ENCODE results near the gene PTHLH. TPM values are rescaled to one million over a fixed set of nuclear protein-coding genes. Genes with fewer than 3 reads are reported as not detected.

PTHLH gene
- 19.0 TPM for total RNA-seq

DNA sequence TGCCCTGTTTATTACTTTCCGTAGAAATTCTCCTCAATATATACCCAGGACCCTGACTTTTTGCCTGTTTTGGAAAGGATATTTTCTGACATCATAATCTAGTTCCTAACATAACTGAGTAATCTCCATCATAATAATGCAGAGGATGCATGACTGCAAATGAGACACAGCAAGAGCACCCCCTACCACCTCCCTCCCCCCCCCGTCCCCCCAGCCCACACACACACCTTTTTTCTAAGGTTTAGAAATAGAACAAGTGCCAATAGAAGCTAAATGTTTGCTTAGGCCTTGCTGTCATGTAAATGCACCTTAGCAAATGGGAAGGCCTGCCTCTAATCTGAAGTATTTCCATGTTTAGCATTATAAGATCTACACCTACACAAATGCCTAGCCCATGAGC is at the start of gene PTHLH:
PTHLH (minus strand) TSS at position 13 of the 400 bp plus-strand sequence. CDS start 3,239 bp downstream, outside the sequence.
- ATAC-seq = no peak

DNA sequence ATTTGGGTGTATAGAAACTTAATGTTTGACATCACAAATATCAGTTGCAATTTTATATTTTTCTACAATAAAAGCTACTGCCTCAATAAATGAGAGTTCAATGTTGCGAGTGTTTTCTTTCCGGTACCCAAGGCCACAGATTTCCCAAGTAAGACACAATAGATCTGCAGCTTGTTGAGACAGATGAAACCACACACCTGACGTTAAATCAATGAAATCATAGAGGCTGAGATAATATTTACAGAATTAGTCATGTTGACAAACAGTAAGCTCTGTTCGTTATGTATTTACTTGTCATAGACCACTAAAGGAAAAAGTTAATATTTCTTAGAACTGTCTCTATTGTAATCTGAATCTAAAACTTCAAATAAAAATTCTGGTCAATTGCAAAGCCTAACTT is 49.2 kb upstream of the PTHLH start:
- ATAC-seq = no peak

DNA sequence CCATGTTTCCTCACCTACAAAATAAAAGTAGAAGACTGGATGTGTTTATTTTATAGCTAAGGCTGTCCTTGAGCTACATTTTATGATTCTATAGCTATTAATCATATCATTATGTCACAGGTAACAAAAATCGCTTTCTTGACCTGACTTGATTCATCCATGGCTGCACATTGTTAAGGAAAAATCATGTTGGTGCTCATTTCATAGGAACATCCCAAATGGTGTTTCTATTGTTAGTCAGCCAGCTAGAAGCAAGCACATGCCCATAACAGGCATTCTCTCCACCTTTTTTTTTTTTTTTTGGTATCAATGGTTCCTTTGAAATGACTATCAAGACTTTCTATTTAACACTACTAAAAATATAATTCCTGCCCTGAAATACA is 45.3 kb upstream of the PTHLH start:
- ATAC-seq = peak; percentile 55

- ATAC-seq = peak; percentile 91
Observed at GRCh38 chr12:28017126-28017872, 44.8 kb upstream of the PTHLH start.

DNA sequence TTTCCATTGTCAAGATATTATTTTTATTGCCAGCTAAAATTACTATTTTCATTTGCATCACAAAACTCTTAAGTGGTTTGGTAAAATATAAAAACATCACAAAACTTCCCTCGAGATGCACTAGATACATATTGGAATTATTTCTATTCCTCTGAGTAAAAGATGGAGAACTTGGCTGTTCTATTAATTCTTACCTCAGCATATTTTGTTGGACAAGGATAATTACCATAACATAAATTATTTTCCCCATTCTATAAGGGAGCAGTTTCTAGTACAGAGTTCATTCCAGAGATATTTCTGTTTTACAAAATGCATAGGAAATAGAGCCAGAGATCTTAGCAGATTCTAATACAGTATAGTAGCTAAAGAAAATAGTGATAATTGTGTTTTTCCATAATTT is 42.6 kb upstream of the PTHLH start:
- ATAC-seq = no peak

GRCh38 chr12:28014196-28014595 is 41.7 kb upstream of the PTHLH start:
- no peak for ATAC-seq

DNA sequence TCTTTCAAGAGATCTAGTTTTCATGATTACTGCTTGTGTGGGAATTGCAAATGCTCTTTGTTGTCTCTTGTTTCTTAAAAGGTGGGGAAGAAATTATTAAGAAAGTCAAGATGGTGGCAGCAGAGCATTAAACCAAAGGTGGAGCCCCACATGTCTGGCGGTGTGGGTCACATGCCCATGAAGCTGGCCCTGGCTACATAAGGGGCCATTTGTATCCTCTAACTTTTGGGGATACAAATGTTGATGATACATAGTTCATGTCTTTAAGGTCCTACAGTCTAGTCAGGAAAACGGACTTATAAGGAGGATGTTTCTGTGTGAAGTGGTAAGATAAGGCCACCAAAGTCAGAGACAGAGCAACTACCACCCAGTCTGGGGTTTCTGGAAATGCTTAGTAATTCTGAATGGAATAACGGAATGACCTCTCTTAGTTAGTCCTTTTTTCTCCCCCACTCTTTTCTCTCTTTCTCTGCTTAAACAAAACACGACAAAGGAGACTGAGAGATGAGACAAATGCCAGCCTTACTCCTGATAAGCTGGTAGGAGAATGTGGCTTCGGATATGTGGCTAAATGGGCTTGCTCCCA is 39.9 kb upstream of the PTHLH start:
- ATAC-seq = no peak

- ATAC-seq = no peak
Observed at GRCh38 chr12:28010036-28010435, 37.5 kb upstream of the PTHLH start.

- ATAC-seq = no peak
Observed at GRCh38 chr12:27999970-28000369, 27.4 kb upstream of the PTHLH start.

- peak; percentile 96 for ATAC-seq
Observed at GRCh38 chr12:27999521-27999920, 27.0 kb upstream of the PTHLH start.

DNA sequence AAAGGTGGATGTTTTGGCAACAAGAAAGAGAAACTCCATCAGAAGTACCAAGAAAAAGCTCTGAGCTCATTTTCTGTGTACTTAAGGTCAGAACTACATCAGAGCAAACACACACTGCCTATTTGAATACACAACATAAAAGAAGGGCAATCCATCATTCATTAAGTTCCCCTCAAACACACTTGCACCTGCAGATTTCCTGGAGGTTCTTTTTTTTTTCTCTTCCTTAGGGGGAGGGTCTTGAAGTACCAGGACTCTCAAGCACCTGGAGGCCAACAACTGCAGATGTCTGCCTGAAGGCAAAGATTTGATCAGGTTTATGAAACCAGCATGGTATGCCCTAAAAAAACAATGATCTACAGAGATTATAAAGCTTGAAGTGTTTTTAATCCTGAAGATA is 26.1 kb upstream of the PTHLH start:
- ATAC-seq = no peak

DNA sequence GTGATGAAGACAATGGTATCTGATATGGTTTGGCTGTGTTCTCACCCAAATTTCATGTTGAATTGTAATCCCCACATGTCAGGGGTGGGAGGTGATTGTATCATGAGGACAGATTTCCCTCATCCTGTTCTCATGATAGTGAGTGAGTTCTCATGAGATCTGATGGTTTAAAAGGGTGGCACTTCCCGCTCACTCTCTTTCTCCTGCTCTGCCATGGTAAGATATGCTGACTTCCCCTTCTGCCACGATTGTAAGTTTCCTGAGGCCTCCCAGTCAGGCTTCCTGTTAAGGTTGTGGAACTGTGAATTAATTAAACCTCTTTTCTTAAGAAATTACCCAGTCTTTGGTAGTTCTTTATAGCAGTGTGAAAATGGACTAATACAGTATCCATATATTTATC is 25.6 kb upstream of the PTHLH start:
- ATAC-seq = no peak

DNA sequence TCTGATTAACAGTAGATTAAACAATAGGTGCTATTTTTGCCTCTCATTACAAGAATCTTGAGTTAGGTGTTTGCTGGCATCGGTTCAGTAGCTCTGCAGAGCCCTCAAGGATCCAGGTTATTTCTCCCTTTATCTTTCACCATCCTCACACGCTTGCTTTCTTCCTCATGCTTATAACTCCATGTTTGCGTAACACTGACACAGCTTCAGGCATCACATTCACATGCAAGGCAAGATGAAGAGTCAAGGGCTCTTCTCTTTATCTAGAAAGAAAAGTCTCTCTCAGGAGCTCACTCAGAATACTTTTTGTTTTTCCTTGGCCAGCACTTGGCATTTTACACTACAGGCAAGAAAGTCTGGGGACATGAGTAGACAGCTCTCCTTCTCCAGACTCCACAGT is 24.2 kb upstream of the PTHLH start:
- ATAC-seq = no peak

GRCh38 chr12:27995406-27995805 is 22.9 kb upstream of the PTHLH start:
- ATAC-seq = no peak

GRCh38 chr12:27988594-27989233 is 16.2 kb upstream of the PTHLH start:
- ATAC-seq = peak; percentile 38

DNA sequence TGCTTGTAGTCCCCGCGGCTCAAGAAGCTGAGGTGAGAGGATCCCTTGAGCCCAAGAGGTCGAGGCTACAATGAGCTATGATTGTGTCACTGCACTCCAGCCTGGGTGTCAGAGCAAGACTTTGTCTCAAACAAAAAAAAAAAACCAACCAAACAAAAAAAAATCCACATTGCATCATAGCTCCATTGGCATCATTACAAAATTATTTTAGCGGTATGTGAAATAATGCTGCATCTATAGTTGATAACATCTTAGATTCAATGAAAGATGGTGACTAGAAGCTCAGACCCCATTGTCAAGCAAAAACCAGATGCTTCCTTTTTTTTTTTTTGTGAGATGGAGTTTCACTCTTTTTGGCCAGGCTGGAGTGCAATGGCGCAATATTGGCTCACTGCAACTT is 14.8 kb upstream of the PTHLH start:
- ATAC-seq = no peak

DNA sequence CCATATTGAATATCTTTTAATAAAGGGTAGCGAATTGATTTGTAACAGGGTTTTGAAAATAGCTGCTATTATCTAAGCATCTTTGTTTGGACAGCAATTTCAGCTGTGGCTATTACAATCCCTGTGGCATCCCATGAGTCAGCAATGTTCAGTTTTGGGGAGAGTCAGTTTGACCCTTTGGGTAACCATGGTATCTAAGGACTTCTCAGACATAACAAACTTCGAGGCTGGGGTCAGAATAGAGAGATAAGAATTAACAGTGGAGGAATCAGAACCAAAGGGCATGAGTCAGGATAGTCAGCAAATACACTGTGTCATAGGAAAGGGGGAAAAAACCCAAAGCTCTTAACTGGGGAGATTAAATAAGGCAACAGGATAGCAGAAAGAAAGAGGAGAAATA is 11.7 kb upstream of the PTHLH start:
- ATAC-seq = no peak

GRCh38 chr12:27982951-27983350 is 10.4 kb upstream of the PTHLH start:
- ATAC-seq = no peak

DNA sequence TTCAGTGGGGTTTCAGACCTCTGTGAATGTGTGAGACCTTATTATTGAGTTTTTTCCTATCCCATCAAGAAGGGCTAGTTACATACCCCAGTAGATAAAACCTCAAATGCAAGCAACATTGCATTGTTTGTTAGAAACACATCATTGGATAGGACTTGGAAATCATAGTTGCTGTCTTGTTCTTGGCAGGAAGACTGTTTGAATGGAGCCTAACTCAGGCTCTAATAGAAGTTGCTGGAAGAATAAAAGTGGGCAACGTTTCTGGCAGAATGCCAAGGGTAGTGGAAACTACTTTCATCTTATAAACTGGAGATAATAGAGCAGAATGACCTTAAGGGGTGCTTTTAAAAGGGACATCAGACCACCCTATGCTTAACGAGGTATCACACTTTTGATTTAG is 9.9 kb upstream of the PTHLH start:
- no peak for ATAC-seq

DNA sequence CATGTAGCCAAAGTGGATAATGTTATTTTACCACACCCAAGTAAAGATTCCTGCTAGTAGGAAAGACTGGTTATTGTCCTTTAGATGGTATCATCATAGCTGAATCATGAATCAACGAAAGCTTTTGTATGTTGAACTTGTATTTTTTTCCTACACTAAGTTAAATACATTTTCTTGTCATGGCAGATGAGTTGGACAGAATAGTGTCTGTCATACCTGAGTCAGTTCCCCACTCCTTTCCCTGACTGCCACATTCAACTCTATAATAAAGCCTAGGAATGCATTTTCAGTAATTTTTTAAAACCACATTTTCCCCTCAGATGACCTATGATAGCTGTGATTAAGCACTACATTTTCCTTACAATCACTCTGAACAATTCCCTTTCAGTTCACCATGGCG is 9.3 kb upstream of the PTHLH start:
- ATAC-seq = peak; percentile 55

DNA sequence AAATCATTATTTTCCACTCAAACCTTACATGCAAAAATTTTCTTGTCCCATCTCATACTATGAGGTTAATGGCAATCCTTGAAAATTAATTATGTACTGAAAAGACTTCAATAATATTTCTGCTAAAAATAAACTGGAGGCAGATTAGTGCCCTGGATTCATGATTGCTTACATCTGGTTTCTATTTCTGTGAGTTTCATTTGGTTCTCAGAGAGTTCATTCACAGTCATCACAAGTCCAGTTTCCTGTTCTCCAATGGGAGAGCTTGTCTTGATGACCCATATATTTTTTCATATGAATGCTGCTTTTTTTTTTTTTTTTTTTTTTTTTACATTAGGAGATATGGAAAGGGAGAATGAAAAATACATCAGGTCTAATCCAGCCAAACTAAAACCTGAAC is 6.6 kb upstream of the PTHLH start:
- no peak for ATAC-seq

- peak; percentile 53 for ATAC-seq
Observed at GRCh38 chr12:27975222-27976136, 2.9 kb upstream of the PTHLH start.

GRCh38 chr12:27974735-27975221 is 2.2 kb upstream of the PTHLH start:
- ATAC-seq = peak; percentile 4
